Activated naive CD4-positive, alpha-beta T cell treated with anti-CD3 and anti-CD28 coated beads, Interleukin-2, amount 10 ng/mL, durations not matched to agents 7 days and 5 days (primary cell): ENCODE measurements around the gene GRID2IP.

Source experiments
- CTCF ChIA-PET: fragments of 350-600 bp; sonication (Branson Sonifier 250); formaldehyde crosslinking; loops from one replicate; lab custom pipeline; 2021; ENCODE audit warnings: antibody characterized with exemption; lab: Charles Lee
- DNase-seq: peaks from one replicate; pipeline ENCODE4 v3.0.0-alpha.2; 2020
- H3K27ac Mint-ChIP-seq: one replicate; pipeline ENCODE4 v1.8.0; 2021; ENCODE audit warnings: mild to moderate bottlenecking, moderate library complexity, mixed read lengths
- H3K27me3 Mint-ChIP-seq: one replicate; pipeline ENCODE4 v1.8.0; 2021; ENCODE audit warnings: mild to moderate bottlenecking, mixed read lengths
- H3K36me3 Mint-ChIP-seq: one replicate; pipeline ENCODE4 v1.8.0; 2021; ENCODE audit warnings: mixed read lengths
- H3K4me1 Mint-ChIP-seq: one replicate; pipeline ENCODE4 v1.8.0; 2021; ENCODE audit warnings: mixed read lengths
- H3K4me3 Mint-ChIP-seq: one replicate; pipeline ENCODE4 v1.8.0; 2021; ENCODE audit warnings: mild to moderate bottlenecking, moderate library complexity, mixed read lengths
- H3K9me3 Mint-ChIP-seq: one replicate; pipeline ENCODE4 v1.8.0; 2021; ENCODE audit warnings: mixed read lengths

GRID2IP gene

DNA sequence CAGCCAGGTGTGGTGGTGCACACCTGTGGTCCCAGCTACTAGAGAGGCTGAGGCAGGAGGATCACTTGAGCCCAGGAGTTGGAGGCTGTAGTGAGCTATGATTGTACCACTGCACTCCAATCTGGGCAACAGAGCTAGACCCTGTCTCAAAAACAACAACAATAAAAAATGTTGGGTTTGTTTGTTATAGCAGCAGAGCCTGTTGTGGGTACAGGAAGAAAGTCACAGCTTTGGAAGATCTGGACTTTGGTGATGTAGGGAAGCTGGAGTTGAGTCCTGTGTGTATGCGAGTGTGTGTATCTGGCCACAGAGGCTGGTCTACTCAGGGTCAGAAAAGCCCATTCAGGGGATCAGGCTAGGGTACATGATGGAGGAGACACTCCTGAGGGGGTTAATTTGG, 3.9 kb downstream of the GRID2IP start:
- Mint-ChIP-seq H3K27ac (no peak overlapping the region), H3K36me3 (no peaks in the 10 kb centered on the region)

DNA sequence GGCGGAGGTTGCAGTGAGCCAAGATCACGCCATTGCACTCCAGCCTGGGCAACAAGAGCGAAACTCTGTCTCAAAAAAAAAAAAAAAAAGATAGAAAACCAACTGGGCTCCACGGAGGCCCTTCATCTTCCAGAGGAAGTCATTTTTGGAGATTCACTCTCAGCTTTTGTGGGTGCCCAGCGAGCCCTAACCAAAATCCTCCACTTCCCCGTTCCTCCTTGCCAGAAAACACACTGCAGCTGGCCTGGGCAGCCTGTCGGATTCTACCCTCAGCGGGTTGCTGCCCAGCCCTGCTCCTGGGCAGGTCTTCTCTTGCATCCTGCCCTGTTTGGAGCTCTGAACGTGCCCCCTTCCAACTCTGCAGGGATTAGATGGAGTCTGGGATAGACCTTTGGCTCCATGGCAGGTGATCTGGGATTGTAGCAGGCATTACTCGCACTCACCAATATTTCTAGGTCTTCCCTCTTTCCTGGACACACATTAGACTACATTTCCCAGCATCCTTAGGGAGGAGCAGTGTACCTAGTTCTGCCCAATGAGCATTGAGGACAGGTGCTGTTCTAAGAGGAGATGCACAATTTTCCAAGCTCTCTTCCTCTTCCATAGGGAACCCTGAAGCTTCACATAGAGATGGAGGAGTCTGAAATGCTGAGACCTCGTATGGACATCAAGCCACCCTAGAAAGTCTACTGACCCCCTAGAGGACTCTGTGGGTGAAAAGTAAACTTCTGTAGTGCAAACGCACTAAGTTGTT, 4.6 kb downstream of the GRID2IP start:
- H3K27ac Mint-ChIP-seq, result no peak overlapping the region
- DNase-seq, result no peak
- H3K9me3 Mint-ChIP-seq, result no peaks in the 10 kb centered on the region

More for the DNA sequence above, 3.9 kb downstream of the GRID2IP start:
- no peak overlapping the region for H3K4me3 Mint-ChIP-seq
- peaks cover 9% of the 10 kb centered on the region for H3K4me1 Mint-ChIP-seq
- CTCF ChIA-PET, result interaction anchor here (0.6 to 2.0 kb wide), 3 partner anchors 12 to 62 kb away, joined by 4 to 6 read pairs (median 4); no protein-coding TSS in a partner anchor
- H3K27me3 Mint-ChIP-seq, result peaks cover 4% of the 10 kb centered on the region
- no peak for DNase-seq
- H3K9me3 Mint-ChIP-seq, result no peaks in the 10 kb centered on the region

DNA sequence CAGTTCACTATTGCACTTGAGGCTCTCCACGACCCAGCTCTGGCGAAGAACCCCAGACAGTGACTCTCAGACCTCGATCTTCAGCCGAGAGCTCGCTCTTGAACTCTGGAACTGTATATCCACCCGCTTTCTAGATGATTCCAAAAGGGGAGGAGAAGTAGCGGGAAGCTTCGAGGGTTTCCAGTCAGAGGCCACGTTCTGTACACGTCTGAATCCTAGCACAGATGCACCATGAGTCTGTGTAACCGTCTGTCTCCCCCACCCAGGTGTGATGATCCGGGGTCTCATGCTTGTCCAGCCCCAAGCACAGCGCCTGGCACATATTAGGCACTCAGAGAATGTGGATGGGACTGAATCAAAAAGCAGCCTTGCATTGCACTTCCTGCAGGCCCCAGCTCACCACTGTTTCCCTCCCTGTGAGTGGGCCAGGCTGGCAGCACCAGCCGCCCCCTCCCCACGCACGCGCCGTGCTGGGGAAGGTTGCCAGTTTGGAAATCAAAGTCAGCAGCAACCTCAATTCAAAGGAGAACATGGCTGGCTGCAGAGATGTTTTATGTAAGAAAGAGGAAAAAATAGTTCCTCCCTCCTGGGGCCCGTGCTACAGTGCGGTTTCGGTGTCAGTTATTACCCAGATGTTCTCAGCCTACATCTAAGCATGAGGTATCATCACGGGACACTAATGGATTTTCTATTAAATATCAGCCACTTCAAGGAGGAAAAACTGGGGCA, 5.7 kb downstream of the GRID2IP start:
- Mint-ChIP-seq H3K4me3 (no peak overlapping the region), H3K27me3 (peaks cover 4% of the 10 kb centered on the region), H3K36me3 (no peaks in the 10 kb centered on the region), H3K27ac (no peak overlapping the region), H3K9me3 (no peaks in the 10 kb centered on the region), H3K4me1 (peaks cover 9% of the 10 kb centered on the region)
- CTCF ChIA-PET, result interaction anchor here (0.8 to 1.9 kb wide), 2 partner anchors 12 to 13 kb away, joined by 3 to 12 read pairs; no protein-coding TSS in a partner anchor
- DNase-seq, result no peak

More for the DNA sequence above, 4.6 kb downstream of the GRID2IP start:
- CTCF ChIA-PET, result interaction anchor here (0.6 to 2.0 kb wide), 3 partner anchors 12 to 61 kb away, joined by 4 to 6 read pairs (median 4); no protein-coding TSS in a partner anchor
- Mint-ChIP-seq H3K4me1 (peaks cover 9% of the 10 kb centered on the region), H3K4me3 (no peak overlapping the region), H3K27me3 (peaks cover 4% of the 10 kb centered on the region), H3K36me3 (no peaks in the 10 kb centered on the region)

DNA sequence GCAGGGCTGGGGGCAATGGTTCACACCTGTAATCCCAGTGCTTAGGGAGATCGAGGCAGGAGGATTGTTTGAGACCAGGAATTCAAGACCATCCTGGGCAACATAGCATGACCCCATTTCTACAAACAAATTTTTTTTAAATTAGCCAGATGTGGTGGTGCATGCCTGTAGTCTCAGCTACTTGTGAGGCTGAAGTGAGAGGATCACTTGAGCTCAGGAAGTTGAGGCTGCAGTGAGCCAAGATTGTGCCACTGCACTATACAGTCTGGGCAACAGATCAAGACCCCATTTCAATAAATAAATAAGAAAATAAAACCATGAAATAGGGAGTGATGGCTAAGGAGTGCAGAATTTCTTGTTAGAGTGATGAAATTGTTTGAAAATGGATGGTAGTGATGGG, 8.9 kb downstream of the GRID2IP start:
- DNase-seq, result no peak
- Mint-ChIP-seq H3K4me1 (peaks cover 9% of the 10 kb centered on the region), H3K27me3 (peaks cover 24% of the 10 kb centered on the region), H3K27ac (no peak overlapping the region), H3K4me3 (no peak overlapping the region), H3K36me3 (no peaks in the 10 kb centered on the region), H3K9me3 (no peaks in the 10 kb centered on the region)
- CTCF ChIA-PET, result no interaction called here

GRCh38 chr7:6536262-6537260, 14.7 kb downstream of the GRID2IP start:
- CTCF ChIA-PET, result interaction anchor here (1.8 kb wide), 1 partner anchor 9 kb away, joined by 4 read pairs; no protein-coding TSS in a partner anchor
- DNase-seq, result no peak
- peaks cover 12% of the 10 kb centered on the region for H3K4me1 Mint-ChIP-seq
- H3K9me3 Mint-ChIP-seq, result no peaks in the 10 kb centered on the region
- no peak overlapping the region for H3K4me3 Mint-ChIP-seq
- peaks cover 77% of the 10 kb centered on the region for H3K27me3 Mint-ChIP-seq
- H3K36me3 Mint-ChIP-seq, result no peaks in the 10 kb centered on the region
- no peak overlapping the region for H3K27ac Mint-ChIP-seq

- peaks cover 19% of the 10 kb centered on the region for H3K4me1 Mint-ChIP-seq
- H3K4me3 Mint-ChIP-seq, result no peak overlapping the region
- peaks cover 96% of the 10 kb centered on the region for H3K27me3 Mint-ChIP-seq
Observed at GRCh38 chr7:6533893-6534495, 17.3 kb downstream of the GRID2IP start.

DNA sequence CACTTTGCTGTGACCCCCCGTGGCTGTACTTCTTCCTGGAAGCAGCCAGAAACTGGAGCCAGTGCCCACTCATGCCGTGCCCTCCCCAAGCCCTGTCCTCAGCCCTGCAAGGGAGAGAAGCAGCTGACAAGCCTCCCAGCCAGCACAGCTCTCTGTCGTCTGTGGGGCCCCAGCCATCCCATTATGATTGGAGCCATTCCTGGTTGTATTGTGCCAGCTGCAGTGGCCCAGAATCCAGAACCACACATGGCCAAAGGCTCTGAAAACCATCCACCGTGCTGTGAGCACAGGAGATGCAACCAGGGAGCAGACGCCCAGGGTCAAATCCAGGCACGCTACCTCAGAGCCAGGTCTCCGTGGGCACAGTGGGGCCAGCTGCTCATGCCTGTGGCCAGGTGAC, 18.7 kb downstream of the GRID2IP start:
- no peaks in the 10 kb centered on the region for H3K9me3 Mint-ChIP-seq
- no peak overlapping the region for H3K27ac Mint-ChIP-seq
- no peaks in the 10 kb centered on the region for H3K36me3 Mint-ChIP-seq
- DNase-seq, result no peak
- H3K27me3 Mint-ChIP-seq, result peaks cover 96% of the 10 kb centered on the region
- peak overlapping the region; percentile 44 for H3K4me3 Mint-ChIP-seq
- peaks cover 19% of the 10 kb centered on the region for H3K4me1 Mint-ChIP-seq
- CTCF ChIA-PET, result interaction anchor here (0.6 to 2.3 kb wide), 5 partner anchors 13 to 42 kb away, joined by 3 to 7 read pairs (median 4); no protein-coding TSS in a partner anchor

More at GRCh38 chr7:6533893-6534495, 17.3 kb downstream of the GRID2IP start:
- peak; percentile 28 for DNase-seq
- Mint-ChIP-seq H3K27ac (no peak overlapping the region), H3K9me3 (no peaks in the 10 kb centered on the region), H3K36me3 (no peaks in the 10 kb centered on the region)
- CTCF ChIA-PET, result interaction anchor here (0.7 to 2.3 kb wide), 2 partner anchors 9 to 25 kb away, joined by 3 to 7 read pairs; no protein-coding TSS in a partner anchor

DNA sequence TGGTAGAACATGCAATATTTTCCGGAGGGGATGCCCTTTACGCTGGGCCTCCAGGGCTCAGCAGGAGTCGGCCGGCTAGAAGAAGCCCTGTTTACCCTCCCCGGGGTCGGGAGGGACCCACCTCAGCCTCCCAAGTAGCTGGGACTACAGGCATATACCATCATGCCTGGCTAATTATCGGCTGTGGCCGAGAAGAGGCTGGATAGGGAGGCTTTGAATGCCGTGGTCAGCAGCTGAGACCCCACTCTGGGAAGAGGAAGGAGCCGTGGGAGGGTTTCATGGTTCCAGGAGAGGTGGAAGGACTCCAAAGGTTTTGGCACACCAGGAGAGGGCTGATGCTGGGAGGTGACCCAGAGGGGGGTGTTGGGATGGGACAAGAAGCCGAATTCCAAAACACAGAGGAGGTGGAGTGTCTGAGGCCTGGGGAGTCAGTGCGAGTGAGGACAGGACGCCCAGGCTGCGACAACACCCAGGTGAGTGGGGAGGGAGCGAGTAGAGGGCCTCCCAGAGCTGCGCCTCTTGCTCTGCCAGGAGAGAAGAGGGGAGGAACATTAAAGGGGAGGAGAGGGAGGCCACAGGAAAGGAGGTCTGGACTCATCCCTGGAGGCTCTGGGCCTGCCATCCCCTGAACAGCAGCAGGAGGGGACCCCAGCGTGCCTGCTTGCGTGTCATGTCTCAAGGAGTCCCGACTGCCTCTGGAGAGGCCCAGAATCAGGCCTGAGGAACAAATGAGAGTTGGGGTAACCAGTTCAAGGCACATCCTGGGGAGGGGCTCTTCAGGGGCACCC, 19.6 kb downstream of the GRID2IP start:
- no peaks in the 10 kb centered on the region for H3K9me3 Mint-ChIP-seq
- no peak overlapping the region for H3K27ac Mint-ChIP-seq
- DNase-seq, result no peak
- peaks cover 27% of the 10 kb centered on the region for H3K4me1 Mint-ChIP-seq
- no peaks in the 10 kb centered on the region for H3K36me3 Mint-ChIP-seq
- CTCF ChIA-PET, result interaction anchor here (2.3 kb wide), 1 partner anchor 28 kb away, joined by 7 read pairs; no protein-coding TSS in a partner anchor
- peak overlapping the region; percentile 75 for H3K4me3 Mint-ChIP-seq
- H3K27me3 Mint-ChIP-seq, result peaks cover 96% of the 10 kb centered on the region

- peak overlapping the region; percentile 75 for H3K4me3 Mint-ChIP-seq
- DNase-seq, result peak; percentile 77
- H3K27me3 Mint-ChIP-seq, result peaks cover 96% of the 10 kb centered on the region
- H3K4me1 Mint-ChIP-seq, result peaks cover 27% of the 10 kb centered on the region
- CTCF ChIA-PET, result interaction anchor here (2.0 kb wide), 1 partner anchor 28 kb away, joined by 4 read pairs; no protein-coding TSS in a partner anchor
- no peak overlapping the region for H3K27ac Mint-ChIP-seq
- H3K9me3 Mint-ChIP-seq, result no peaks in the 10 kb centered on the region
- H3K36me3 Mint-ChIP-seq, result no peaks in the 10 kb centered on the region
Observed at GRCh38 chr7:6530626-6531491, 20.4 kb downstream of the GRID2IP start.

DNA sequence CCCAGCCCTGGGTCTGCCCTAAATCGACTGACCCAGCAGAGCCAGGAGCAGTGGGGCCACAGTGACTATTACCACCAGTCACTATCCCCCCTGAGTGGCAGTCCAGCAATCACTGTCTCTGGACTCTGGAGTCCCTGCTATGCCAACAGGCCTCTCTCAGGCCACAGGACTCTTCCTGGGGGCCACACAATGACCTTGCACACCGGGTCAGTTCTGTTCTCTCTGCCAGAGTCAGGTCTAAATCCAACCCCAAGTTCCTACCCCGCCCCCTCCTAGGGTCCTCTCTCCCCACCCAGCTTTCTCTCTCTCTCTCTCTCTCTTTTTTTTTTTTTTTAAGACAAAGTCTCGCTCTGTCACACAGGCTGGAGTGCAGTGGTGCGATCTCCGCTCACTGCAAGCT, 21.6 kb downstream of the GRID2IP start:
- DNase-seq, result no peak

GRCh38 chr7:6528401-6529130, 22.7 kb downstream of the GRID2IP start:
- Mint-ChIP-seq H3K27me3 (peaks cover 88% of the 10 kb centered on the region), H3K4me1 (peaks cover 15% of the 10 kb centered on the region), H3K9me3 (no peaks in the 10 kb centered on the region), H3K36me3 (no peaks in the 10 kb centered on the region), H3K27ac (no peak overlapping the region), H3K4me3 (no peak overlapping the region)
- CTCF ChIA-PET, result interaction anchor here (2.0 kb wide), 1 partner anchor 30 kb away, joined by 4 read pairs; no protein-coding TSS in a partner anchor
- DNase-seq, result no peak

More for the DNA sequence above, 21.6 kb downstream of the GRID2IP start:
- CTCF ChIA-PET, result interaction anchor here (2.0 kb wide), 1 partner anchor 29 kb away, joined by 4 read pairs; no protein-coding TSS in a partner anchor
- no peaks in the 10 kb centered on the region for H3K9me3 Mint-ChIP-seq
- peaks cover 91% of the 10 kb centered on the region for H3K27me3 Mint-ChIP-seq
- H3K27ac Mint-ChIP-seq, result no peak overlapping the region
- H3K36me3 Mint-ChIP-seq, result no peaks in the 10 kb centered on the region
- peaks cover 21% of the 10 kb centered on the region for H3K4me1 Mint-ChIP-seq
- no peak overlapping the region for H3K4me3 Mint-ChIP-seq
